Kidney (tissue), 14 donors: ENCODE measurements around the gene MRS2. TPM values are rescaled to one million over a fixed set of nuclear protein-coding genes. Genes with fewer than 3 reads are reported as not detected.

Experiments used
- DNase-seq, 5 donors: peaks; one replicate each; pipeline ENCODE4 v3.0.0-alpha.2; 2013 to 2020
- FAIRE-seq: peaks from 2 replicates; lab custom pipeline; 2012; peaks lifted over from hg19 to GRCh38; lab: Jason Lieb, UNC
- H3K27ac ChIP-seq, 2 donors: one replicate each; pipeline ENCODE4 v1.7.0; 2013; ENCODE audit warnings: low read depth in 2 of 2, low read length in 2 of 2, inconsistent platforms in 1 of 2
- H3K27me3 ChIP-seq: one replicate; pipeline ENCODE4 v1.7.1; 2013; ENCODE audit warnings: low read length, inconsistent platforms; ENCODE audit not compliant: control insufficient read depth, insufficient read depth
- H3K36me3 ChIP-seq, 3 donors: one replicate each; pipeline versions ENCODE4 v1.7.0 to v1.7.1; 2013; ENCODE audit warnings: low read length in 3 of 3, control low read depth in 1 of 3, inconsistent platforms in 1 of 3; ENCODE audit not compliant: insufficient read depth in 3 of 3, control insufficient read depth in 2 of 3
- H3K4me1 ChIP-seq, 3 donors: one replicate each; pipeline versions ENCODE4 v1.7.0 to v1.7.1; 2013; ENCODE audit warnings: low read length in 3 of 3, inconsistent platforms in 1 of 3, low read depth in 1 of 3; ENCODE audit not compliant: control insufficient read depth in 2 of 3, insufficient read depth in 2 of 3
- H3K4me3 ChIP-seq, 3 donors: one replicate each; pipeline versions ENCODE4 v1.7.0 to v1.8.1; 2013; ENCODE audit warnings: low read length in 3 of 3, control low read depth in 1 of 3, inconsistent platforms in 1 of 3
- H3K9ac ChIP-seq, 3 donors: one replicate each; pipeline versions ENCODE4 v1.7.0 to v1.7.1; 2013; ENCODE audit warnings: low read length in 3 of 3, control low read depth in 1 of 3, inconsistent platforms in 1 of 3
- H3K9me3 ChIP-seq, 3 donors: one replicate each; pipeline versions ENCODE4 v1.7.0 to v1.7.1; 2013; ENCODE audit warnings: low read length in 3 of 3, control low read depth in 1 of 3, inconsistent platforms in 1 of 3; ENCODE audit not compliant: control insufficient read depth in 2 of 3, insufficient read depth in 1 of 3
- CTCF ChIP-seq: IDR thresholded peaks from 3 replicates; pipeline ENCODE4 v1.5.1; 2012; ENCODE audit warnings: mild to moderate bottlenecking, moderate library complexity, borderline replicate concordance; ENCODE audit not compliant: insufficient read depth; ENCODE audit errors: extremely low read depth
- intact Hi-C: fragments of 100-400 bp; cut with DNase I; formaldehyde crosslinking; loops from one replicate; pipeline ENCODE4 v1.11.1; 2022
- polyA plus RNA-seq: library from polyadenylated mRNA; stranded (reverse); fragments of 350-450 nt; fragmentation: Illumina TruSeq; extraction: RNeasy Lipid Tissue Mini Kit (QIAGEN cat#74804); gene quantifications from one replicate; pipeline ENCODE4 v1.2.3, GENCODE V29; 2014; ENCODE audit warnings: low read depth, low replicate concordance; ENCODE audit not compliant: insufficient read depth
- total RNA-seq: library from RNA; stranded (reverse); fragmentation: NEBNext Ultra II Directional; extraction: Animal tissue kit (Norgen Biotek cat#: 25700); gene quantifications from one replicate; pipeline ENCODE4 v1.2.1, GENCODE V29; 2021
- donor health status: control.
- donor health status: control.
- donor health status: control.
- donor health status: control.
- donor health status: control.
- donor health status: DM: yes; HTN: yes; CAD: no.
- donor health status: Normal renal cell carcinoma (clear cell type).

MRS2 gene
- total and polyA plus RNA-seq, 2 donors from 2014 or later: 23.6 to 27.8 TPM

- FAIRE-seq (no peak), DNase-seq (no peak)
- H3K9ac ChIP-seq: no peak overlapping the region
- H3K36me3 ChIP-seq: no peaks in the 10 kb centered on the region
- no peaks in the 10 kb centered on the region for H3K4me1 ChIP-seq
- H3K27me3 ChIP-seq: no peaks in the 10 kb centered on the region
- no peaks in the 10 kb centered on the region for H3K9me3 ChIP-seq
- no peak overlapping the region for H3K4me3 ChIP-seq
- TF ChIP-seq CTCF: no peak
- no peak overlapping the region for H3K27ac ChIP-seq
- intact Hi-C loops: no loop called here
Measured at GRCh38 chr6:24458941-24459340, 56.2 kb downstream of the MRS2 start.

GRCh38 chr6:24460966-24461365 is 58.2 kb downstream of the MRS2 start:
- no peak for TF ChIP-seq CTCF
- intact Hi-C loops: no loop called here

GRCh38 chr6:24464253-24465038 is 61.7 kb downstream of the MRS2 start:
- intact Hi-C loops: no loop called here
- no peak for TF ChIP-seq CTCF
- DNase-seq (no peak), FAIRE-seq (no peak)
- Histone ChIP-seq H3K4me3 (no peak overlapping the region), H3K9ac (no peak overlapping the region), H3K36me3 (no peaks in the 10 kb centered on the region), H3K27ac (no peak overlapping the region), H3K9me3 (no peaks in the 10 kb centered on the region), H3K4me1 (no peaks in the 10 kb centered on the region), H3K27me3 (no peaks in the 10 kb centered on the region)

More at GRCh38 chr6:24460966-24461365, 58.2 kb downstream of the MRS2 start:
- H3K27me3 ChIP-seq: no peaks in the 10 kb centered on the region
- no peaks in the 10 kb centered on the region for H3K9me3 ChIP-seq
- no peaks in the 10 kb centered on the region for H3K36me3 ChIP-seq
- no peaks in the 10 kb centered on the region for H3K4me1 ChIP-seq
- FAIRE-seq (no peak), DNase-seq (no peak)
- H3K4me3 ChIP-seq: no peak overlapping the region
- no peak overlapping the region for H3K27ac ChIP-seq
- no peak overlapping the region for H3K9ac ChIP-seq

- no peaks in the 10 kb centered on the region for H3K9me3 ChIP-seq
- FAIRE-seq (no peak), DNase-seq (no peak)
- H3K9ac ChIP-seq: no peak overlapping the region
- H3K27me3 ChIP-seq: no peaks in the 10 kb centered on the region
- no peak overlapping the region for H3K4me3 ChIP-seq
- no peaks in the 10 kb centered on the region for H3K4me1 ChIP-seq
- no peaks in the 10 kb centered on the region for H3K36me3 ChIP-seq
- TF ChIP-seq CTCF: no peak
- intact Hi-C loops: no loop called here
- no peak overlapping the region for H3K27ac ChIP-seq
Measured at GRCh38 chr6:24469811-24470210, 67.1 kb downstream of the MRS2 start.
